Stimulated activated CD8-positive, alpha-beta memory T cell treated with anti-CD3 and anti-CD28 coated beads, Interleukin-4, amount 100 ng/mL, for 4 hours (primary cell): ENCODE measurements around the gene SH3GLB2.
"Not testable (repeated sequence)": the region's sequence is repeated elsewhere in the genome, so short reads cannot be mapped to it uniquely, and the experiment has no call there.

Experiments
- DNase-seq, 2 donors: peaks; one replicate each; pipeline ENCODE4 v3.0.0-alpha.2; 2020; ENCODE audit warnings: low read depth in 2 of 2, low spot score in 1 of 2

SH3GLB2 gene

DNA sequence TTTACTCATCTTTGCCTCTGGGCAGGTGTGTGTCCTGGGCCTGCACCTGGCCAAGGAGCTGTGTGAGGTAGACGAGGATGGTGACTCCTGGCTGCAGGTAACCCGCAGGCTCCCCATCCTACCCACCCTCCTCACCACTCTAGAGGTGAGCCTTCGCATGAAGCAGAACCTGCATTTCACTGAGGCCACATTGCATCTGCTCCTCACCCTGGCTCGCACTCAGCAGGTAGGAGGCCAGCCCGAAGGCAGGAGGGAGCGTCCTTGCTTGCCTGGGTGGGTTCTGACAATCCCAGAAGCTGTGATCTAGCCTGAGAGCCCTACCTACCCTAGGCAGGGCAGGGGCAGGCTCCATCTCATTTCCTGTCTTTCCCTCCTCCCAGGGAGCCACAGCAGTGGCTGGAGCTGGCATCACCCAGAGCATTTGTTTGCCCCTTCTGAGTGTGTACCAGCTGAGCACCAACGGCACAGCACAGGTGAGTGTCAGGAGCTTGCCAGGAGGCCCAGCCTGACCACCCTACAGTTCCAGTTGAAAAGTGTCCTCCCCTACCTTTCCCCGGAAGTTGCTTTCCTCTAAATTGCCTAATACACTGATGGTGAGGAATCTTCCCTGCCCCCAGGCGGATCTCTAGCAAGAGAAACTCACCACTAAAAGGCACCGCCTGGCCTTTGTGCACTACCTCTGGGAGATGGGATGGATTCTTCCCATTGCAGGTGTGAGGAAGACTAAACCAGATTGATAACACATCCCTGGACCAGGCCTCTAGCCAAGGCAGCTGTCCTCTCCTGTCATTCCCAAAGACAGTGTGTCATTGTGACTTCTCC, 26.4 kb downstream of the SH3GLB2 start:
- DNase-seq, result no peak

DNA sequence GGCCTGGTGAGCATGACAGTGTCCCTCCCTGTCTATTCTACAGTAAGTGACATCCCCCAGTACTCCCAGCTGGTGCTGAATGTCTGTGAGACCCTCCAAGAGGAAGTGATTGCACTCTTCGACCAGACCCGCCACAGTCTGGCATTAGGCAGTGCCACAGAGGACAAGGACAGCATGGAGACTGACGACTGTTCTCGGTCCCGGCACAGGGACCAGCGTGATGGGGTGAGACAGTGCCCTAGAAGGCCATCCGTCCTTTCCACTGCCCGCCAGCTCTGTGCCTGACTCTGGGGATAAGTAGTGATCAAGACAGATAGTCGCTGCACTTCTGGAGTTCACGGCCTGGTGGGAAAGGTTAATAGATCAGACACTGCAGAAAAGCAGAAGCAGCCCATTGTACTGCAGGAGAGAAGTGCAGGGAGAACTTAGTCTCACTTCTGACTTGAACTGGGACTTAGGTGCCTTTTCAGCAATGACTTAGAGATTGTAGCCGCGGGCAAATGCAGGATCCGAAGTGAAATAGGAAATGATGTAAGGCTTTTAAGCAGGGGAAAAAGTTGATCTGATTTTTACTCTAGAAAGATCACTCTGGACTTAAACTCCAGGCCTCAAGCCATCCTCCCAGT, 28.4 kb downstream of the SH3GLB2 start:
- no peak for DNase-seq

DNA sequence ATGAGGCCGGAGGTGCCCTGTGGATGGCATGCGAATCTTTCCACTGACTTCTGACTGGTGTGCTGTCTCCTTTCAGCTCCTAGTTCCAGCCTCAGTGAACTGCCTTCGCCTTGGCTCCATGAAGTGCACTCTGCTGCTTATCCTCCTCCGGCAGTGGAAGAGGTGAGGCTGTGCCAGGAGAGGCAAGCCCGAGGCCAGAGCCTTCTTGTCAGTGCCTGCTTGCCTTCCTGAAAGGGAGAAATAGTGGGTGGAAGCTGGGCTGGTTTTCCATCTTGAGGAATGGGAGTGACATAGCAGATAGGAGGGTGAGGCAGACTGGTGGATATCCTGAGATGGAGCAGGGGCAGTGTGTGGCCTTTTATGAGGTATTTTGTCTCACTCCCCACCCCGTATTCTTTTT, 29.7 kb downstream of the SH3GLB2 start:
- no peak for DNase-seq

GRCh38 chr9:128995791-128996190, 32.3 kb downstream of the SH3GLB2 start:
- no peak for DNase-seq

DNA sequence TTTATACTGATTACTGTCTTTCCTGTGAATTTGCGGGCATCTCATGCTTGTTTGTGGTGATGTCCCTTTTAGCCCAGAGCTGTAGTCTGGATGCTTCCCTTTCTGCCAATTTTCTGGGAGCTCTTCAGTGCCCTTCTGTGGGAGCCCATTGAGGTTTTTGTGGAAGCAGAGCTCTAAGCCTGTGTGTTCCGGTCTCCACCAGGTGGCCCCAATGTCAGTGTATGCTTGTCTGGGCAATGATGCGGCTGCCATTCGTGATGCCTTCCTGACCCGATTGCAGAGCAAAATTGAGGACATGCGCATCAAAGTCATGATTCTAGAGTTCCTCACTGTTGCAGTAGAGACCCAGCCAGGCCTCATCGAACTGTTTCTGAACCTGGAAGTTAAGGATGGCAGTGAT, 35.1 kb downstream of the SH3GLB2 start:
- no peak for DNase-seq

- DNase-seq, result no peak
Measured at GRCh38 chr9:128987805-128988204, 40.3 kb downstream of the SH3GLB2 start.

- no peak for DNase-seq
Measured at GRCh38 chr9:128986671-128987070, 41.5 kb downstream of the SH3GLB2 start.

DNA sequence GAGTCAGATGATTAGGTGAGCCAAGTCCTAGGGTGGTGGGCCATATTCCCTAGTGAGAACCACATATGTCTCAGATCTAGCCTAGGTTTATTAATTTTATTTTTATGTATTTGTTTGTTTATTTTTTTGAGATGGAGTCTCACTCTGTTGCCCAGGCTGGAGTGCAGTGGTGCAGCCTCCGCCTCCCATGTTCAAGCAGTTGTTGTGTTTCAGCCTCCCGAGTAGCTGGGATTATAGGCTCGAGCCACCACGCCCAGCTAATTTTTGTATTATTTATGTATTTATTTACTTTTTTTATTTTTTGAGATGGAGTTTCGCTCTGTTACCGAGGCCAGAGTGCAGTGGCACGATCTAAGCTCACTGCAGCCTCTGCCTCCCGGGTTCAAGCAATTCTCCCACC, 44.6 kb downstream of the SH3GLB2 start:
- no peak for DNase-seq

GRCh38 chr9:128979111-128979510, 49.0 kb downstream of the SH3GLB2 start:
- DNase-seq, result no peak

DNA sequence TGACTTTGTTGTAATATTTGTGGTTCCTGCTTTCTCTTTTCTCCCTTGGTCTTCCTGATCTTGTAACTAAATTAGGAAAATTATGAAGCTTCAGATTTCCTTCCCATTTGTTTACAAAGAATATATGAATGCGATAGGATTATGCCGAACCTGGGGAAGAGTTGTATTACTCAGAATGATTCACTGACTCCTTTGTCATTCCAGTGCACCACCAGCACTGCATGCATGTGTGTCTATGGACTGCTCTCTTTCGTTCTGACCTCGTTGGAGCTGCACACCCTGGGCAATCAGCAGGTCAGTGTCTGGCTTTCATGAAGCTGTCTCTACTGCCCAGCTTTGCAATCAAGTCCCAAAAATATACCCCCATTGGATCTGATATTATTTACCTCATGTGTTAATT, 55.2 kb downstream of the SH3GLB2 start:
- DNase-seq, result no peak

- DNase-seq, result no peak
Measured at GRCh38 chr9:128969491-128969890, 58.6 kb downstream of the SH3GLB2 start.

- DNase-seq, result not testable (repeated sequence)
Measured at GRCh38 chr9:128961403-128961802, 66.7 kb downstream of the SH3GLB2 start.
